ENCODE results near the gene CREB5.

CREB5 gene

GRCh38 chr7:28706584-28706983, 294.3 kb downstream of the CREB5 start:
- Histone ChIP-seq H2BK15ac (ENCODE audit: low read depth, poor library complexity, severe bottlenecking) (no peak overlapping the region), H3K9me3 (ENCODE audit: control insufficient read depth, low read length) (no peaks in the 10 kb centered on the region)

GRCh38 chr7:28707291-28707690, 295.0 kb downstream of the CREB5 start:
- Histone ChIP-seq H4K8ac (ENCODE audit: low read length) (no peak overlapping the region), H3K18ac (ENCODE audit: low read depth in 1 of 2, low read length in 2 of 2) (no peak overlapping the region), H2BK12ac (ENCODE audit: low read length in 2 of 2) (no peak overlapping the region), H4K91ac (ENCODE audit: low read length) (no peak overlapping the region), H3K79me1 (replicated peaks; ENCODE audit: low read length, poor library complexity, severe bottlenecking) (peaks cover 12% of the 10 kb centered on the region), H2BK120ac (ENCODE audit: low read depth, low read length) (no peak overlapping the region), H2BK5ac (ENCODE audit: low read depth, low read length, poor library complexity, severe bottlenecking) (no peak overlapping the region), H3K14ac (ENCODE audit: low read length in 2 of 2) (no peak overlapping the region), H3K9me3 (ENCODE audit: control insufficient read depth, low read length) (no peaks in the 10 kb centered on the region), H3K9ac (ENCODE audit: low read length) (peak overlapping the region; percentile 86), H3K27me3 (ENCODE audit: control insufficient read depth in 1 of 2, insufficient read depth in 1 of 2, low read length in 2 of 2) (no peaks in the 10 kb centered on the region), H3K4me2 (ENCODE audit: low read length, poor library complexity, severe bottlenecking) (no peak overlapping the region), H3K36me3 (ENCODE audit: control insufficient read depth in 1 of 2, insufficient read depth in 2 of 2, low read depth in 1 of 2, low read length in 2 of 2) (peaks cover 5% of the 10 kb centered on the region in 2 experiments), H3K4ac (ENCODE audit: low read depth in 1 of 2, low read length in 2 of 2) (no peak overlapping the region), H3K23ac (ENCODE audit: low read length in 2 of 2) (no peak overlapping the region), H3K4me1 (ENCODE audit: control insufficient read depth, insufficient read depth, low read depth, low read length) (peaks cover 5% of the 10 kb centered on the region), H2AK5ac (ENCODE audit: low read length, severe bottlenecking) (peak overlapping the region; percentile 23), H2BK15ac (ENCODE audit: low read depth, poor library complexity, severe bottlenecking) (no peak overlapping the region), H3K4me3 (ENCODE audit: insufficient read depth in 1 of 2, low read depth in 1 of 2, low read length in 2 of 2) (peak overlapping the region in 1 of 2 experiments; percentile 54), H3K27ac (ENCODE audit: low read length, poor library complexity, severe bottlenecking) (peak overlapping the region; percentile 97), H2AFZ (ENCODE audit: low read depth, low read length) (no peak overlapping the region)
- WGBS, result 84% methylated on average over 4 of the region's 6 CpGs
- no peak for DNase-seq

More at GRCh38 chr7:28706584-28706983, 294.3 kb downstream of the CREB5 start:
- Histone ChIP-seq H2BK12ac (ENCODE audit: low read length in 2 of 2) (no peak overlapping the region), H3K4me3 (ENCODE audit: insufficient read depth in 1 of 2, low read depth in 1 of 2, low read length in 2 of 2) (no peak overlapping the region), H2BK120ac (ENCODE audit: low read depth, low read length) (no peak overlapping the region), H2BK5ac (ENCODE audit: low read depth, low read length, poor library complexity, severe bottlenecking) (no peak overlapping the region), H3K36me3 (ENCODE audit: control insufficient read depth in 1 of 2, insufficient read depth in 2 of 2, low read depth in 1 of 2, low read length in 2 of 2) (peaks cover 5% of the 10 kb centered on the region in 2 experiments), H3K4me1 (ENCODE audit: control insufficient read depth, insufficient read depth, low read depth, low read length) (peaks cover 5% of the 10 kb centered on the region), H3K4ac (ENCODE audit: low read depth in 1 of 2, low read length in 2 of 2) (no peak overlapping the region), H2AFZ (ENCODE audit: low read depth, low read length) (no peak overlapping the region), H3K9ac (ENCODE audit: low read length) (no peak overlapping the region), H4K8ac (ENCODE audit: low read length) (no peak overlapping the region), H3K27me3 (ENCODE audit: control insufficient read depth in 1 of 2, insufficient read depth in 1 of 2, low read length in 2 of 2) (no peaks in the 10 kb centered on the region), H3K23ac (ENCODE audit: low read length in 2 of 2) (no peak overlapping the region), H4K91ac (ENCODE audit: low read length) (no peak overlapping the region), H3K27ac (ENCODE audit: low read length, poor library complexity, severe bottlenecking) (peak overlapping the region; percentile 13), H3K14ac (ENCODE audit: low read length in 2 of 2) (no peak overlapping the region), H3K18ac (ENCODE audit: low read depth in 1 of 2, low read length in 2 of 2) (no peak overlapping the region), H3K79me1 (replicated peaks; ENCODE audit: low read length, poor library complexity, severe bottlenecking) (peaks cover 12% of the 10 kb centered on the region), H2AK5ac (ENCODE audit: low read length, severe bottlenecking) (peak overlapping the region; percentile 83), H3K4me2 (ENCODE audit: low read length, poor library complexity, severe bottlenecking) (no peak overlapping the region)
- 100% methylated on average over 1 of the region's 1 CpG for WGBS
- no peak for DNase-seq

GRCh38 chr7:28708033-28708951, 296.0 kb downstream of the CREB5 start:
- H3K4me1 ChIP-seq (ENCODE audit: control insufficient read depth, insufficient read depth, low read depth, low read length), result peaks cover 5% of the 10 kb centered on the region
- no peak overlapping the region for H3K18ac ChIP-seq (ENCODE audit: low read depth in 1 of 2, low read length in 2 of 2)
- no peak overlapping the region for H2BK12ac ChIP-seq (ENCODE audit: low read length in 2 of 2)
- peaks cover 5 to 7% of the 10 kb centered on the region in 2 experiments for H3K36me3 ChIP-seq (ENCODE audit: control insufficient read depth in 1 of 2, insufficient read depth in 2 of 2, low read depth in 1 of 2, low read length in 2 of 2)
- no peak overlapping the region for H4K8ac ChIP-seq (ENCODE audit: low read length)
- no peaks in the 10 kb centered on the region for H3K27me3 ChIP-seq (ENCODE audit: control insufficient read depth in 1 of 2, insufficient read depth in 1 of 2, low read length in 2 of 2)
- peak overlapping the region; percentile 97 for H3K27ac ChIP-seq (ENCODE audit: low read length, poor library complexity, severe bottlenecking)
- no peak overlapping the region for H3K23ac ChIP-seq (ENCODE audit: low read length in 2 of 2)
- peak overlapping the region in 1 of 2 experiments; percentile 70 for H3K4me3 ChIP-seq (ENCODE audit: insufficient read depth in 1 of 2, low read depth in 1 of 2, low read length in 2 of 2)
- H4K91ac ChIP-seq (ENCODE audit: low read length), result no peak overlapping the region
- no peak overlapping the region for H2BK15ac ChIP-seq (ENCODE audit: low read depth, poor library complexity, severe bottlenecking)
- peak overlapping the region; percentile 84 for H3K4me2 ChIP-seq (ENCODE audit: low read length, poor library complexity, severe bottlenecking)
- peak; percentile 77 for DNase-seq
- no peak overlapping the region for H3K14ac ChIP-seq (ENCODE audit: low read length in 2 of 2)
- H2AK5ac ChIP-seq (ENCODE audit: low read length, severe bottlenecking), result peak overlapping the region; percentile 55
- H3K4ac ChIP-seq (ENCODE audit: low read depth in 1 of 2, low read length in 2 of 2), result no peak overlapping the region
- H2BK5ac ChIP-seq (ENCODE audit: low read depth, low read length, poor library complexity, severe bottlenecking), result peak overlapping the region; percentile 79
- no peak overlapping the region for H2BK120ac ChIP-seq (ENCODE audit: low read depth, low read length)
- H3K9me3 ChIP-seq (ENCODE audit: control insufficient read depth, low read length), result no peaks in the 10 kb centered on the region
- peak overlapping the region; percentile 86 for H3K9ac ChIP-seq (ENCODE audit: low read length)
- no peak overlapping the region for H2AFZ ChIP-seq (ENCODE audit: low read depth, low read length)
- 60% methylated on average over 12 of the region's 15 CpGs for WGBS
- peaks cover 12% of the 10 kb centered on the region for H3K79me1 ChIP-seq (replicated peaks; ENCODE audit: low read length, poor library complexity, severe bottlenecking)

- Histone ChIP-seq H3K79me1 (replicated peaks; ENCODE audit: low read length, poor library complexity, severe bottlenecking) (peaks cover 17% of the 10 kb centered on the region), H2BK120ac (ENCODE audit: low read depth, low read length) (no peak overlapping the region), H2AFZ (ENCODE audit: low read depth, low read length) (no peak overlapping the region), H4K8ac (ENCODE audit: low read length) (no peak overlapping the region), H3K4ac (ENCODE audit: low read depth in 1 of 2, low read length in 2 of 2) (no peak overlapping the region), H3K27ac (ENCODE audit: low read length, poor library complexity, severe bottlenecking) (peak overlapping the region; percentile 33), H2BK12ac (ENCODE audit: low read length in 2 of 2) (no peak overlapping the region), H2AK5ac (ENCODE audit: low read length, severe bottlenecking) (peak overlapping the region; percentile 9), H2BK5ac (ENCODE audit: low read depth, low read length, poor library complexity, severe bottlenecking) (no peak overlapping the region), H3K4me3 (ENCODE audit: insufficient read depth in 1 of 2, low read depth in 1 of 2, low read length in 2 of 2) (peak overlapping the region in 1 of 2 experiments; percentile 70), H3K36me3 (ENCODE audit: control insufficient read depth in 1 of 2, insufficient read depth in 2 of 2, low read depth in 1 of 2, low read length in 2 of 2) (peaks cover 8 to 9% of the 10 kb centered on the region in 2 experiments), H3K4me2 (ENCODE audit: low read length, poor library complexity, severe bottlenecking) (no peak overlapping the region), H2BK15ac (ENCODE audit: low read depth, poor library complexity, severe bottlenecking) (no peak overlapping the region), H3K27me3 (ENCODE audit: control insufficient read depth in 1 of 2, insufficient read depth in 1 of 2, low read length in 2 of 2) (no peaks in the 10 kb centered on the region), H4K91ac (ENCODE audit: low read length) (no peak overlapping the region), H3K9me3 (ENCODE audit: control insufficient read depth, low read length) (no peaks in the 10 kb centered on the region), H3K18ac (ENCODE audit: low read depth in 1 of 2, low read length in 2 of 2) (no peak overlapping the region), H3K14ac (ENCODE audit: low read length in 2 of 2) (no peak overlapping the region), H3K4me1 (ENCODE audit: control insufficient read depth, insufficient read depth, low read depth, low read length) (peaks cover 5% of the 10 kb centered on the region), H3K23ac (ENCODE audit: low read length in 2 of 2) (no peak overlapping the region), H3K9ac (ENCODE audit: low read length) (peak overlapping the region; percentile 86)
- 86% methylated on average over 6 of the region's 6 CpGs for WGBS
- DNase-seq, result no peak
Observed at GRCh38 chr7:28709748-28710147, 297.4 kb downstream of the CREB5 start.

Measured in mesenchymal stem cell (in vitro differentiated cells and primary cell).